ENCODE results near the gene NDUFC2. TPM values are rescaled to one million over a fixed set of nuclear protein-coding genes. Genes with fewer than 3 reads are reported as not detected.
"Not testable (repeated sequence)": the region's sequence is repeated elsewhere in the genome, so short reads cannot be mapped to it uniquely, and the experiment has no call there.

NDUFC2 gene
- total RNA-seq, 1 donor from 2014 or later, result 203 TPM

DNA sequence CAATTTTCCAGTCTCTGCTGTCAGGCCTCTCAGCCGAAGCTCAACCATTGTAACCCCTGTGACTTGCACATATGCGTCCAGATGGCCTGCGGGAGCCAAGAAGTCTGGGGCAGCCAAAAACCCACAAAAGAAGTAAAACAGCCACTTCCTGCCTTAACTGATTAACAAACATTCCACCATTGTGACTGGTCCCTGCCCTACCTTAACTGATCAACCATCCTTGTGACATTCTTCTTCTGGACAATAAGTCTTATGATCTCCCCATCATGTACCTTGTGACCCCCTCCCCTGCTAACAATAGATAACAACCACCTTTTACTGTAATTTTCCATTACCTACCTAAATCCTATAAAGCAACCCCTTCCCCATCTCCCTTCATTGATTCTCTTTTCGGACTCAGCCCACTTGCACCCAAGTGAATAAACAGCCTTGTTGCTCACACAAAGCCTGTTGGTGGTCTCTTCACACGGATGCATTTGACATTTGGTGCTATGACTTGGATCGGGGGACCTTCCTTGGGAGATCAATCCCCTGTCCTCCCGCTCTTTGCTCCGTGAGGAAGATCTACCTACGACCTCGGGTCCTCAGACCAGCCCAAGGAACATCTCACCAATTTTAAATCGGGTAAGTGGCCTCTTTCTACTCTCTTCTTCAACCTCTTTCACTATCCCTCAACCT is 1.3 kb upstream of the NDUFC2 start:
- Mint-ChIP-seq H3K27me3 (ENCODE audit: unreplicated experiment) (peaks cover 17% of the 10 kb centered on the region), H3K4me1 (ENCODE audit: unreplicated experiment) (peaks cover 40% of the 10 kb centered on the region), H3K4me3 (ENCODE audit: unreplicated experiment) (peak overlapping the region; percentile 11), H3K27ac (ENCODE audit: unreplicated experiment) (peak overlapping the region; percentile 54), H3K36me3 (ENCODE audit: low read depth, unreplicated experiment) (peaks cover 14% of the 10 kb centered on the region), H3K9me3 (ENCODE audit: unreplicated experiment) (no peaks in the 10 kb centered on the region)
- DNase-seq (ENCODE audit: low spot score), result no peak
- TF ChIP-seq, protein P1, sequence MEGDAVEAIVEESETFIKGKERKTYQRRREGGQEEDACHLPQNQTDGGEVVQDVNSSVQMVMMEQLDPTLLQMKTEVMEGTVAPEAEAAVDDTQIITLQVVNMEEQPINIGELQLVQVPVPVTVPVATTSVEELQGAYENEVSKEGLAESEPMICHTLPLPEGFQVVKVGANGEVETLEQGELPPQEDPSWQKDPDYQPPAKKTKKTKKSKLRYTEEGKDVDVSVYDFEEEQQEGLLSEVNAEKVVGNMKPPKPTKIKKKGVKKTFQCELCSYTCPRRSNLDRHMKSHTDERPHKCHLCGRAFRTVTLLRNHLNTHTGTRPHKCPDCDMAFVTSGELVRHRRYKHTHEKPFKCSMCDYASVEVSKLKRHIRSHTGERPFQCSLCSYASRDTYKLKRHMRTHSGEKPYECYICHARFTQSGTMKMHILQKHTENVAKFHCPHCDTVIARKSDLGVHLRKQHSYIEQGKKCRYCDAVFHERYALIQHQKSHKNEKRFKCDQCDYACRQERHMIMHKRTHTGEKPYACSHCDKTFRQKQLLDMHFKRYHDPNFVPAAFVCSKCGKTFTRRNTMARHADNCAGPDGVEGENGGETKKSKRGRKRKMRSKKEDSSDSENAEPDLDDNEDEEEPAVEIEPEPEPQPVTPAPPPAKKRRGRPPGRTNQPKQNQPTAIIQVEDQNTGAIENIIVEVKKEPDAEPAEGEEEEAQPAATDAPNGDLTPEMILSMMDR (IDR thresholded peaks at IDR 0.05; ENCODE audit: unreplicated experiment), result no peak

DNA sequence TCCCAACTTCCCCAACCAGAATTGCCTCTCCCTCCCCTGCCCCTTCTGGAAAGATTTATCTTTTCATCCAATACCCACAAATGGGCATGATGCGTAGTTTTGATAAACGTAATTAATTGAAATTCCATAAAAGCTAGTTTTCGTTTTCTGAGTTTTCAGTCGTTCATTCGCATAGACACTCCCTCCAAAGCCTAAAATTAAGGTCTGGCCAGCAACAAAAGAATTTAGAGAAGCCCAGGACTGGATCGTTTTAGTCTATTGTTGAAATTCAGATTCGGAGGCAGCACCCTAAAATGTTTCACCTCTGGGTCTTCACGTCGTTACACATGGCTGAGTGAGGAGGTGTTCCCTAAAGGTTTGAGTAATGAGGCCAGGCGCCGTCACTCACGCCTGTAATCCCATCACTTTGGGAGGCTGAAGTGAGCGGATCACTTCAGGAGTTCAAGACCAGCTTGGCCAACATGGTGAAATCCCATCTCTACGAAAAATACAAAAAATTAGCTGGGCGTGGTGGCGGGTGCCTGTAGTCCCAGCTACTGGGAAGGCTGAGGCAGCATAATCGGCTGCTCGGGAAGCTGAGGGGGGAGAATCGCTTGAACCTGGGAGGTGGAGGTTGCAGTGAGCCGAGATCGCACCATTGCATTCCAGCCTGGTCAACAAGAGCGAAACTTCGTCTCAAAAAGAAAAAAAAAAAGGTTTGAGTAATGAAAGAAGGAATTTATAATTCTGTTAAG is 589 bp upstream of the NDUFC2 start:
- Mint-ChIP-seq H3K9me3 (ENCODE audit: unreplicated experiment) (no peaks in the 10 kb centered on the region), H3K4me3 (ENCODE audit: unreplicated experiment) (peak overlapping the region; percentile 97), H3K36me3 (ENCODE audit: low read depth, unreplicated experiment) (peaks cover 14% of the 10 kb centered on the region), H3K4me1 (ENCODE audit: unreplicated experiment) (peaks cover 42% of the 10 kb centered on the region), H3K27ac (ENCODE audit: unreplicated experiment) (peak overlapping the region; percentile 87), H3K27me3 (ENCODE audit: unreplicated experiment) (peaks cover 17% of the 10 kb centered on the region)
- TF ChIP-seq, protein P1 (IDR thresholded peaks at IDR 0.05; ENCODE audit: unreplicated experiment), result no peak
- DNase-seq (ENCODE audit: low spot score), result no peak

DNA sequence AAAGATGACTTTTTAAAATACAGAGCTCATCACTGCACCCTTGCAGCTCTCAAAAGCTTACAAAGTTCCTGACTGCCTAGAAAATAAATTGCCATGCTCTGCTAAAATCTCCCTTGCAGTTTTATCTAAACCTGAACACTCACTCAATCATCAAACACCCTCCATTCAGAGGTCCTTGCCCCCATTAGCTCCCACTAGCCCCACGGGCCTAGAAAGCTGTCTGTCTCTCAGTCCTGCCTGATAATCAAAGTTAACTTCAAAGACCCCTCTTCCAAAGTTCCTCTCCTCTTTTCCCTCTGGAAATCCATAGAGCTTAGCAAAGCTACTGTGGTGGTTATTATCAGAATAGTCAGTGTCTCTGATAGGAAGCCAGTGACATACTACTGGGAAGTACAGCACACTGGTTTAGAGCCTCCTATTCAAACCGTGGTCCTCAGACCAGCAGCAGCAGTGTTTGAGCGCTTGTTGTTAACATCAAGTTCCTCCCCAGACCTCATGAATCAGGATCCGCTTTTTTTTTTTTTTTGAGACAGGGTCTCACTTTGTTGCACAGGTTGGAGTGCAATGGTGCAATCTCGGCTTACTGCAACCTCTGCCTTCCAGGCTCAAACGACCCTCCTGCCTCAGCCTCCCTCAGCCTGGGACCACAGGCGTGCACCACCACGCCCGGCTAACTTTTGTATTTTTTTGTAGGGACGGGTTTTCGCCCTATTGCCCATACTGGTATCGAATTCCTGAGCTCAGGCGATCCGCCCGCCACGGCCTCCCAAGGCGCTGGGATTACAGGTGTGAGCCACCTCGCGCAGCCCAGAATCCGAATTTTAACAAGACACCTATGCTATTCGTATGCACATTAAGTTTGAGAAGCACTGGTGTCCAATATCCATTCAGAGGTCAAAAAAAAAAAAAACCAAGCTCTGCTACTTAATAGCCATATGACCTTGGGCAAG is 1.2 kb downstream of the NDUFC2 start:
- no peaks in the 10 kb centered on the region for H3K9me3 Mint-ChIP-seq (ENCODE audit: unreplicated experiment)

DNA sequence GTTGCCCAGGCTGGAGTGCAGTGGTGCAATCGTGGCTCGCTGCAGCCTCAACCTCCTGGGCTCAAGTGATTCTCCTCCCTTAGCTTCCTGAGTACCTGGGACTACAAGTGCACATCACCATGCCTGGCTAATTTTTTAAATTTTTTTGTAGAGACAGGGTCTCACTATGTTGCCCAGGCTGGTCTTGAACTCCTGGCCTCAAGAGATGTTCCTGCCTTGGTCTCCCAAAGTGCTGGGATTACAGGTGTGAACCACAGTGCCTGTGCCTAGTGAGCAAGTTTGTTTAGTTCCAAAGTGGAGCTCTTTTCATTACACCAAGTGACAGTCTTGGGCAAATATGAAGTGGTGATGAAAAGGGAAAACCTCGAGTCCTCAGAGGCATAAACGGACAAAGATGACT is 2.1 kb downstream of the NDUFC2 start:
- not testable (repeated sequence) for H3K9me3 Mint-ChIP-seq (ENCODE audit: unreplicated experiment); DNase-seq (ENCODE audit: low spot score)
- Mint-ChIP-seq H3K4me1 (ENCODE audit: unreplicated experiment) (peaks cover 42% of the 10 kb centered on the region), H3K27me3 (ENCODE audit: unreplicated experiment) (peaks cover 19% of the 10 kb centered on the region), H3K36me3 (ENCODE audit: low read depth, unreplicated experiment) (peaks cover 14% of the 10 kb centered on the region), H3K4me3 (ENCODE audit: unreplicated experiment) (peak overlapping the region; percentile 97), H3K27ac (ENCODE audit: unreplicated experiment) (peak overlapping the region; percentile 24)

More for the DNA sequence above, 1.2 kb downstream of the NDUFC2 start:
- peak overlapping the region; percentile 77 for H3K27ac Mint-ChIP-seq (ENCODE audit: unreplicated experiment)
- DNase-seq (ENCODE audit: low spot score), result no peak
- peaks cover 42% of the 10 kb centered on the region for H3K4me1 Mint-ChIP-seq (ENCODE audit: unreplicated experiment)
- peaks cover 14% of the 10 kb centered on the region for H3K36me3 Mint-ChIP-seq (ENCODE audit: low read depth, unreplicated experiment)
- H3K27me3 Mint-ChIP-seq (ENCODE audit: unreplicated experiment), result peaks cover 19% of the 10 kb centered on the region
- TF ChIP-seq, protein P1 (IDR thresholded peaks at IDR 0.05; ENCODE audit: unreplicated experiment), result no peak
- peak overlapping the region; percentile 97 for H3K4me3 Mint-ChIP-seq (ENCODE audit: unreplicated experiment)

DNA sequence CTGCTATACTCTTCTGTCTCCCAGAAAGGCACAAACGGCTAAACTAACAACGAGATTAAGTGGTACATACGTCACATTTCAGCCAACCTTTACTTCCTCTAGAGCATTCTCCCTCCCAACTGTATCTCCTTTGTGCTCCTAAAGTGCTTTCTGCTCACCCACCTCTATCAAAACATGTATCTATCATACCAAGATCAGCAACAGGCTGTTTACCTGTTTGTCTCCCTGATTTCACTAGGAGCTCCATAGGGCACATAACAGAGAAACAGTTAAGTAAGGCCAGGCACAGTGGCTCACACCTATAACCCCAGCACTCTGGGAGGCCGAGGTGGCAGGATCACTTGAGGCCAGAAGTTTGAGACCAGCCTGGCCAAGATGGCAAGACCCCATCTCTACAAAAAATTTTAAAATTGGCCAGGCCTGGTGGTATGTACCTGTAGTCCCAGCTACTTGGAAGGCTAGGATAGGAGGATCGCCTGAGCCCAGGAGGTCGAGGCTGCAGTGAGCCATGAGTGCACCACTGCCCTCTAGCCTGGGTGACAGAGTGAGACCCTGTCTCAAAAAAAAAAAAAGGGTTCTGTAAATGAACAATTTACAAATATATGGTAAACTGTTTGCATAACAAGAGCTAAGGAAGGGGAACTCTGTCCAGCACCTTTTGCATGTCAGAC is 2.8 kb downstream of the NDUFC2 start:
- peaks cover 7% of the 10 kb centered on the region for H3K36me3 Mint-ChIP-seq (ENCODE audit: low read depth, unreplicated experiment)
- no peaks in the 10 kb centered on the region for H3K9me3 Mint-ChIP-seq (ENCODE audit: unreplicated experiment)
- H3K27ac Mint-ChIP-seq (ENCODE audit: unreplicated experiment), result no peak overlapping the region
- peaks cover 35% of the 10 kb centered on the region for H3K4me1 Mint-ChIP-seq (ENCODE audit: unreplicated experiment)
- DNase-seq (ENCODE audit: low spot score), result no peak
- H3K4me3 Mint-ChIP-seq (ENCODE audit: unreplicated experiment), result no peak overlapping the region
- peaks cover 14% of the 10 kb centered on the region for H3K27me3 Mint-ChIP-seq (ENCODE audit: unreplicated experiment)
- TF ChIP-seq, protein P1 (IDR thresholded peaks at IDR 0.05; ENCODE audit: unreplicated experiment), result no peak
